Loucy (cell line): ENCODE measurements around the gene NFKB2.

ENCODE experiments used
- EZH2phosphoT487 ChIP-seq: fragments of 200-600 bp; IDR thresholded peaks from 2 replicates; pipeline ENCODE4 v1.6.1; 2018; ENCODE audit warnings: antibody characterized with exemption, mild to moderate bottlenecking, moderate library complexity, borderline replicate concordance
- TF ChIP-seq, protein P1 (sequence below): fragments of 200-600 bp; sonication (generic); conservative IDR thresholded peaks from 2 replicates; pipeline ENCODE4 v1.5.1; 2014; ENCODE audit warnings: mild to moderate bottlenecking, antibody characterized with exemption, low read length

DNA sequence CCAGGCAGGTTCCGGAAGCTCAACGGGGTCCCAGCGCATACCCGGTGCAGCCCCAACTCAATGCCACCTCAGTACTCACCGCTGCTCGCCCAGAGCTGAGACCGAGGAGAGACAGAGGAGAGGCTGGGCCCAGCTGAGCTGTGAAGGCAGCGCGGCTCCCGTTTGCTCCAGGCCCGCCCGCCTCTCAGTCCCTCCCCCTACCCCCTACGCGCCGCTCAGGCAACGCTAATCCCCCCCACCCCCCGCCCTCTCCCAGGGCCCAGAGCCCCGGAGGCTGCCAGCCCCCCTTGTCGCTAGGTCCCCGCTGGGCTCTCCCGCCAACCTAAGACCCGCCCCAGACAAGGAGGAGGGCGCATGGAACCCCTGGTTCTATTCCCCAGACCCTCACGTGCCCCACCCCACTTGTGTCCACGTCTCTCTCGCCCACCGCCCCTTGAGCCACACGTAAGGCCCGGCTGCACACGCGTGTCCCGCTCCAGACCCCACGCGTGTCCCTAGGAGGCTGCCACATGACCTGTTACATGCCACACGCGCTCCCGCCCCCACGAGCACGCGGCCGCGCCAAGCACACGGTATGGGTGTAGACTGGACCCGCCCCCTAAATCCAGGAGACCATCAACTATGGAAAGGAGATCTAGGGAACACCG is 23.2 kb downstream of the NFKB2 start, which contains the start of gene PSD:
- TF ChIP-seq, protein P1, sequence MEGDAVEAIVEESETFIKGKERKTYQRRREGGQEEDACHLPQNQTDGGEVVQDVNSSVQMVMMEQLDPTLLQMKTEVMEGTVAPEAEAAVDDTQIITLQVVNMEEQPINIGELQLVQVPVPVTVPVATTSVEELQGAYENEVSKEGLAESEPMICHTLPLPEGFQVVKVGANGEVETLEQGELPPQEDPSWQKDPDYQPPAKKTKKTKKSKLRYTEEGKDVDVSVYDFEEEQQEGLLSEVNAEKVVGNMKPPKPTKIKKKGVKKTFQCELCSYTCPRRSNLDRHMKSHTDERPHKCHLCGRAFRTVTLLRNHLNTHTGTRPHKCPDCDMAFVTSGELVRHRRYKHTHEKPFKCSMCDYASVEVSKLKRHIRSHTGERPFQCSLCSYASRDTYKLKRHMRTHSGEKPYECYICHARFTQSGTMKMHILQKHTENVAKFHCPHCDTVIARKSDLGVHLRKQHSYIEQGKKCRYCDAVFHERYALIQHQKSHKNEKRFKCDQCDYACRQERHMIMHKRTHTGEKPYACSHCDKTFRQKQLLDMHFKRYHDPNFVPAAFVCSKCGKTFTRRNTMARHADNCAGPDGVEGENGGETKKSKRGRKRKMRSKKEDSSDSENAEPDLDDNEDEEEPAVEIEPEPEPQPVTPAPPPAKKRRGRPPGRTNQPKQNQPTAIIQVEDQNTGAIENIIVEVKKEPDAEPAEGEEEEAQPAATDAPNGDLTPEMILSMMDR = no peak
- no peak for TF ChIP-seq EZH2phosphoT487
